LNCaP clone FGC (cell line): ENCODE measurements around the gene EIF3L.

Experiments used
- DNase-seq: peaks from one replicate; pipeline ENCODE4 v3.0.0-alpha.2; 2011; ENCODE audit warnings: low read depth
- H3K4me3 ChIP-seq: 2 replicates; pipeline ENCODE4 v1.5.1; 2011; ENCODE audit warnings: mild to moderate bottlenecking, low read depth, low read length, control low read depth
- TF ChIP-seq, protein P1 (sequence below): IDR thresholded peaks from 2 replicates; pipeline ENCODE4 v1.5.1; 2012; ENCODE audit warnings: mild to moderate bottlenecking; ENCODE audit not compliant: control insufficient read depth, insufficient read depth; ENCODE audit errors: extremely low read depth

EIF3L gene

DNA sequence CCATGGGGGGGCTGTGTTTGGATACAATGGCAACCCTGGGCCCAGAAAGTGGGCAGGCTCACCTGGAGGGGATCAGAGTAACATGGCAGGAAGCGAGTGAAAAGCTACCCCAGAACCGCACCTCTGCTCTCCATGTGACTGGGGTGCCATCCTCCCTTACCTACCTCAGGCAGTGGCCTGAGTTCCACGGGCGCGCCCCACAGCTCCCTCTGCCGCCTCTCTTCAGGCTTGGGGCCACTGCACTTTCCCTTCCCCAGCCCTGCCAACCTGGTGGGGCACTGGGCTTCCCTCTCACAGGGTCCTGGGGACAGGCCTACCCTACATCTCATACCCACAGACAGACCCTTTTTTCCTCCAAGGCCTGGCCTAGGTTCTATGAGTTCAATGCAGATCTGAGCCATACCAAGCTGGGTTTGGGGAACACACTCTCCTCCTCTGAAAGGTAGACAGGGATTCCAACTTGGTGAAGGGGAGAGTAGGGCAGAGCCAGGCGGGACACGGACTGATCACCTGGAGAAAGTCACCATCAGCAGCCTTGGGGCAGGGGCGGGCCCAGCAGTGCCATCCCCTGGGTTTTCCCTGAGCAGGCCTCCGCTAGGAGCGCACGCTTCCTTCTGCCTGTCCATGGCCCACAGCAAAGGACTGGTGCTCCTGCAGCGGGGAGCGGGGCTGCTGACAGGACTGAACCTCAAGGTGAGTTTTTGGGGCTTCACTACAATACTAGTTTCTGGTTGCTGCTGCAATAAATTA is 19.0 kb upstream of the EIF3L start:
- DNase-seq = no peak
- no peak overlapping the region for H3K4me3 ChIP-seq
- TF ChIP-seq, protein P1, sequence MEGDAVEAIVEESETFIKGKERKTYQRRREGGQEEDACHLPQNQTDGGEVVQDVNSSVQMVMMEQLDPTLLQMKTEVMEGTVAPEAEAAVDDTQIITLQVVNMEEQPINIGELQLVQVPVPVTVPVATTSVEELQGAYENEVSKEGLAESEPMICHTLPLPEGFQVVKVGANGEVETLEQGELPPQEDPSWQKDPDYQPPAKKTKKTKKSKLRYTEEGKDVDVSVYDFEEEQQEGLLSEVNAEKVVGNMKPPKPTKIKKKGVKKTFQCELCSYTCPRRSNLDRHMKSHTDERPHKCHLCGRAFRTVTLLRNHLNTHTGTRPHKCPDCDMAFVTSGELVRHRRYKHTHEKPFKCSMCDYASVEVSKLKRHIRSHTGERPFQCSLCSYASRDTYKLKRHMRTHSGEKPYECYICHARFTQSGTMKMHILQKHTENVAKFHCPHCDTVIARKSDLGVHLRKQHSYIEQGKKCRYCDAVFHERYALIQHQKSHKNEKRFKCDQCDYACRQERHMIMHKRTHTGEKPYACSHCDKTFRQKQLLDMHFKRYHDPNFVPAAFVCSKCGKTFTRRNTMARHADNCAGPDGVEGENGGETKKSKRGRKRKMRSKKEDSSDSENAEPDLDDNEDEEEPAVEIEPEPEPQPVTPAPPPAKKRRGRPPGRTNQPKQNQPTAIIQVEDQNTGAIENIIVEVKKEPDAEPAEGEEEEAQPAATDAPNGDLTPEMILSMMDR = no peak

DNA sequence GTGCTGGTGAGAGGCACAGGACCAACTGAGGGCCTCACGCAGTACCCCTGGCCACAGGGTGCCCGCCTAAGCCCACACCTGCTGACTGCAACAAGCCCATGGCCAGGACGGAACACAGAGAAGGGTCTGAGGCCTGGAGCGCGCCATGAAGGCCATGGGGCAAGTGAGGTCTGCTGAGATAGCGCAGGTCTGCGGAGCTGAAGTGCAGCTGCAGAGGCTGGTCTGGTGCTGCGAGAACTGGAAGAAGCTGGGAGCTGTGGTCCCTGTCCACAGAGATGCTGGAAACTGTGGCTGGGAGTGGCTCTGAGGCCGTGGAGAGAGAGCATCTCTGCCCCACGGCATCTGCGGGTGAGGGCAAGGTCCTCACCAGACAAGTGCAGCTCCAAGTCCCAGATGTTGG is 17.7 kb upstream of the EIF3L start:
- TF ChIP-seq, protein P1 = no peak
- DNase-seq = no peak
- H3K4me3 ChIP-seq = no peak overlapping the region

DNA sequence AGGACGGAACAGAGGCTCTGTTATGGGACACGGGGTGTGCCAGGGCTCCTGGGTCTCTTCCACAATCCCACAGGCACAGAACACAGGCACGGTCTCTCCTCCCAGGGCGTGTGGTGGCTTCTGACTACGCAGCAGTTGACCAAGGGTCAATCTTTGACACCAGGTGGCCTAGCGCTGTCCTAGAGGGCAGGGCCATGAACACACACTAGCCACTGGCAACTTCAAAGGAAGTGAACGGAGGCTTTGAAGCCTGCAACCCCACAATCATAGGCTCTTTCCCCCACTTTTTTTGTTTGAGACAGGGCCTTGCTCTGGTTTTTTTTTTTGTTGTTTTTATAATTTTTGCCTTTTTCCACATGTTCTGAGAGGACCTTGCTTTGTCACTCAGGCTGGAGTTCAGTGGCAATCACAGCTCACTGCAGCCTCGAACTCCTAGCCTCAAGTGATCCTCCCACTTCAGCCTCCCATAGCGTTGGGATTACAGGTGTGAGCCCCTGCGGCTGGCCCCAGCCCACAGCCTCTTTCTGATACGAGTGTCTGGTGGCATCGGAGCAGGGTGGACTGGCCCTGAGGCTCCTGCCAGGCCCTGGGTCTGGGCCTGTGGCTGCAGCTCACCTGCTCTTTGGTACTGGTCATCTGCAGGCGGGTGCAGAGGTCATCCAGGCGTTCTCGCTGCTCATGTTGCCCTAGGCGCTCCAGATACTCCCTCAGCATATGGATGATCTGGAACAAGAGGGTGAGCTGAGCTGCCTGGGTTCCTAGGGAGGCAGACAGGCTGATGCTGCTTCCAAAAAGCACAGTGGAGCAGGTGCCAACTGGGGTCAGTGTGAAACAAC is 17.0 kb upstream of the EIF3L start:
- TF ChIP-seq, protein P1 = no peak
- no peak for DNase-seq
- no peak overlapping the region for H3K4me3 ChIP-seq

DNA sequence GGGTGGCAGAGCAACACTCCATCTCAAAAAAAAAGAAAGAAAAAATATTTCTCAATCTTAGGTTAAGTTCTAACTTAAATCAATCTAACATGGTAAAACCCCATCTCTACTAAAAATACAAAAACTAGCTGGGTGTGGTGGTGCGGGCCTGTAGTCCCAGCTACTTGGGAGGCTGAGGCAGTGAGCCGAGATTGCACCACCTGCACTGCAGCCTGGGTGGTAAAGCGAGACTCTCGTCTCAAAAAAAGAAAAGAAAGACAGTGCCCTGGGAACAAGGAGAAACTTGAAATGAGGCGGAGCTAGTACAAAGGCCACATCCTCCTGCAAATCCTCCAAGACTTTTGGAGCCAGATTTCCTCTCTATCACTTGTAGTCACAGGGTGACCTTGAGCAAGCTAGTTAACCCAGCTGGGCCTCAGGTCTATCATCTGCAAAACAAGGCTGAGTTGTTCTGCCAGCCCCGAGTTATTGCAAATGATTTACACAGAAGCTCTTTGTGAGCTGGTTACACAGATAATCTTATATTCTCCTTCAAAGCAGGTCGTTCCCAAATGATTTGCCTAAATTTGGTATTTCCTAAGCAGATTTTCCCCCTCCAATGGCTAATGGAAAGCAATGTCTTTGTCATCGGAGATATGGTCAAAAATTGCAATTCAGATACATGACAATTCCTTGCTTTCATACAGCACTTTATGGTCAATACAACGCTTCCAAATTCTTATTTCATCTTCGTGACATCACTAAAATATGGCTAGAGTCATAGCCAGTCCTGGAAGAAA is 7.0 kb upstream of the EIF3L start:
- no peak for DNase-seq
- H3K4me3 ChIP-seq = no peak overlapping the region
- TF ChIP-seq, protein P1 = no peak

DNA sequence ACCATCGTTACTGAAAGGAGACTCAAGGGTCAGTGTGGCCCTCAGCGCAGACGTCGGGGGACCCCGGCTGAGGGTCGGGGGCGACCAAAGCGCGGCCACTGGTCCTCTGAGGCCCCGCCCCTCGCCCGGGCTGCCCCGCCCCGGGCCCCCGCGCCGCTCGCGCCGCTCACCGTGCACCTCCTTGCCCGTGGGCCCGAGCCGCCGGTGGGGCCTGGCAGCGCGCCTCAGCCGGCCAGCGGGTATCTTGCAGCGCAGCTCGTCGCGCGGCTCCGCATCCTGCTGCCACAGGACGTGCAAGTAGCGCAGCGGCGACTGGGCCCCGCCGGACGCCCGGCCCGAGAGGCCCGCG is 5.5 kb upstream of the EIF3L start:
- TF ChIP-seq, protein P1 = no peak
- DNase-seq = no peak
- H3K4me3 ChIP-seq = peak overlapping the region; percentile 81

DNA sequence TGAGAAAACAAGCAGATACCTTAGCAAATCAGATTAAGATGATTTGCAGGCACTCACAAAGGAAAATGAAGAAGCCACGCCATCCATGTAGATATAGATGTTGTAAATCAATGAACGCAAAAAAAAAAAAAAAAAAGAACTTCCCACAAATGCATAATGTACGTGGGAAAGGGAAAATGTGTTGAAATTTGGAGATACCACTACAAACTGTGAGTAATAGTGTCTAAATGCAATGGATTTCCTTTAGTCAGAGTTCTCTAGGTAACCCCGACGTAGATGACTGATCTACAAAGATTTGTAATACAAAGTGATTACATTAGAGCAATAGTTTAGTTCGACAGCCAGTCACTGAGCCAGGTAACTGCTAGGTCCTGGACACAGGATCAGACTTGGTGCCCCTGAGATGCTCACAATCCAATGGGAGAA is 4.3 kb upstream of the EIF3L start:
- no peak for DNase-seq
- H3K4me3 ChIP-seq = peak overlapping the region; percentile 81
- TF ChIP-seq, protein P1 = no peak
